Measurements from ENCODE around the gene TEDDM1. TPM values are rescaled to one million over a fixed set of nuclear protein-coding genes. Genes with fewer than 3 reads are reported as not detected.
A peak's percentile ranks its signal among the peaks of the same experiment; 100 is the strongest.

The TEDDM1 gene
- total and polyA plus RNA-seq, 5 donors: not detected

DNA sequence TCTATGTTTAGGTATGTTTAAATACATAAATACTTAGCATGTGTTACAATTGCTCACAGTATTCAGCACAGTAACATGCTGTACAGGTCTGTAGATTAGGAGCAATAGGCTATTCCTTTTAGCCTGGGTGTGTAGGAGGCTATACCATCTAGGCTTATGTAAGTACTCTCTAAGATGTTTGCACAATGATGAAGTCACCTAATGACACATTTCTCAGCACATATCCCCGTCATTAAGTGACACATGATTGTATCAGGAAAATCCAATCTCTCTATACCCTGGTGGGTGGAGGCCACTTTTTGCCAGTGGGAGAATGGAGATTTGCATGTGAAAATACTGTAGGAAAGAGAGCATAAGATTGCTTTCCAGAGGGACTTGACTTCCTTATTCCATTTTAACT, 5.5 kb upstream of the TEDDM1 start:
- Histone ChIP-seq H3K9me3 (ENCODE audit: control insufficient read depth, low read length) (peaks cover 2% of the 10 kb centered on the region), H3K27ac (ENCODE audit: low read length) (no peak overlapping the region), H3K4me3 (ENCODE audit: low read length) (no peak overlapping the region), H3K27me3 (ENCODE audit: control insufficient read depth, insufficient read depth) (peaks cover 3% of the 10 kb centered on the region), H3K4me1 (ENCODE audit: control insufficient read depth, insufficient read depth, low read length) (no peaks in the 10 kb centered on the region)
- intact Hi-C loops (cut with DNase I): no loop called here
- WGBS: 69% methylated on average over 1 of the region's 1 CpG
- DNase-seq: no peak
- no peak for ATAC-seq

GRCh38 chr1:182405578-182405977, 5.1 kb upstream of the TEDDM1 start:
- 94% methylated on average over 1 of the region's 1 CpG for WGBS
- Histone ChIP-seq H3K27me3 (ENCODE audit: control insufficient read depth, insufficient read depth) (peaks cover 3% of the 10 kb centered on the region), H3K9me3 (ENCODE audit: control insufficient read depth, low read length) (peaks cover 2% of the 10 kb centered on the region), H3K27ac (ENCODE audit: low read length) (no peak overlapping the region), H3K4me3 (ENCODE audit: low read length) (no peak overlapping the region), H3K4me1 (ENCODE audit: control insufficient read depth, insufficient read depth, low read length) (no peaks in the 10 kb centered on the region)
- ATAC-seq: no peak
- intact Hi-C loops (cut with DNase I): no loop called here
- DNase-seq: no peak

DNA sequence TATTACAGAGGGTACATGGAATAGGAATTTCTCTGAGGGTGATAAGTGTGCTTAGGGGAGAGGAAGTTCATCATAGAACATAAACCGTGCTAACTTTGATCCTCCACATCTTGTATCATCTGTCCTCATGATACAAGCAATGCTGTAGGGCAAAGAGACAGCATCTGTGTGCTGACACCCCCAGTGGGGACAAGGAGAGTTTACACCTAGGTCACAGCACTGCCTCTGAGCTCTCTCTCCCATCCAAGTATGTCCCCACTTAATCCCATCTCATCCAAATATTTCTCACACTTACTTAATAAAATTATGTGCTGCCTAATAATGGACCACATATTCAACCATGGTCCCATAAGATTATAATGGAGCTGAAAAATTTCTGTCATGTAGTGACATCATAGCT, 4.3 kb upstream of the TEDDM1 start:
- no peak overlapping the region for H3K27ac ChIP-seq (ENCODE audit: low read length)
- DNase-seq: no peak
- no peak overlapping the region for H3K4me3 ChIP-seq (ENCODE audit: low read length)
- no peaks in the 10 kb centered on the region for H3K4me1 ChIP-seq (ENCODE audit: control insufficient read depth, insufficient read depth, low read length)
- no peak for ATAC-seq
- H3K27me3 ChIP-seq (ENCODE audit: control insufficient read depth, insufficient read depth): peaks cover 3% of the 10 kb centered on the region
- intact Hi-C loops (cut with DNase I): no loop called here
- 61% methylated on average over 1 of the region's 1 CpG for WGBS
- peaks cover 2% of the 10 kb centered on the region for H3K9me3 ChIP-seq (ENCODE audit: control insufficient read depth, low read length)

- no peaks in the 10 kb centered on the region for H3K4me1 ChIP-seq (ENCODE audit: control insufficient read depth, insufficient read depth, low read length)
- H3K27ac ChIP-seq (ENCODE audit: low read length): no peak overlapping the region
- no peaks in the 10 kb centered on the region for H3K9me3 ChIP-seq (ENCODE audit: control insufficient read depth, low read length)
- no peak overlapping the region for H3K4me3 ChIP-seq (ENCODE audit: low read length)
- peak in 1 of 3 donors; percentile 50 for DNase-seq
- no peak for ATAC-seq
- intact Hi-C loops (cut with DNase I): loop anchor here (2.0 to 10.0 kb wide), 5 partner anchors 93 to 313 kb away; no protein-coding TSS in a partner anchor
- no peaks in the 10 kb centered on the region for H3K27me3 ChIP-seq (ENCODE audit: control insufficient read depth, insufficient read depth)
- WGBS: 82% methylated on average over 8 of the region's 8 CpGs
Observed at GRCh38 chr1:182397653-182398393, 2.6 kb downstream of the TEDDM1 start.

- Histone ChIP-seq H3K9me3 (ENCODE audit: control insufficient read depth, low read length) (no peaks in the 10 kb centered on the region), H3K4me1 (ENCODE audit: control insufficient read depth, insufficient read depth, low read length) (peaks cover 2% of the 10 kb centered on the region), H3K27me3 (ENCODE audit: control insufficient read depth, insufficient read depth) (no peaks in the 10 kb centered on the region), H3K4me3 (ENCODE audit: low read length) (no peak overlapping the region), H3K27ac (ENCODE audit: low read length) (no peak overlapping the region)
- WGBS: 83% methylated on average over 3 of the region's 3 CpGs
- intact Hi-C loops (cut with DNase I): loop anchor here (2.0 to 10.0 kb wide), 5 partner anchors 91 to 311 kb away; no protein-coding TSS in a partner anchor
- DNase-seq (no peak), ATAC-seq (no peak)
Observed at GRCh38 chr1:182395906-182396305, 4.6 kb downstream of the TEDDM1 start.

DNA sequence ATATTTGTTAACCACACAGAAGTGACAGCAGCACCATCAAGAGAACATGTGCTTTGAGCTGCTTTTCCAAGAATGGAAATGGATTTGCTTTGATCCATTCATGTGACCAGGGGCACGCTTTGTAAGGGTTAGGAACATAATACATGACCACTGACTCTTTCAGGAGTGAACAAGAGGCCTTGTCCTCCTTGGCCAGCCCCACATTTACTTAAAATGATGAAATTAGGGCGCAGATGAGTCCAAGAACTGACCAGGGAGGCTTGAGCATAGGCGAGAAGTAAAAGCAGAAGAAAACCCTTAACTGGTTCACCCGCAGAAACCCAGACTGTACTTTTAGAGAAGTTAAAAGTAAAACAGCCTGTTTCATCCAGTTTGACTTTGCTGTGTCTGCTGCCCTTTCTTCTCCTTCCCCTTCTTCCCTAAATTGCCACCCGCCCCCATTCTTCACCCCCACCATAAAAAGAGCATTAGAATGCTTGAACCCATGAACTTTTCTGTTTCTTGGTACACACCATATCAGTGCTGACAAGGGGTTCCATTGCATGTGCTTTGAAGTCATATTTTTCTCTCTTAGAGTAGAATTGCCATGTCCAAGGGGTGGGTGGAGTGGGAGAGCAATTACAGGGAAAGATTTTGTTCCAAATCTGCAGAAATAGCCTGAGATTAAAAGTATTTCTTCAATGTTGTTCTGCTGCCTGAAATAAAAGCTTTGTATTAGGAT, 6.3 kb downstream of the TEDDM1 start:
- Histone ChIP-seq H3K27ac (ENCODE audit: low read length) (peak overlapping the region; percentile 54), H3K4me3 (ENCODE audit: low read length) (no peak overlapping the region), H3K4me1 (ENCODE audit: control insufficient read depth, insufficient read depth, low read length) (peaks cover 2% of the 10 kb centered on the region), H3K9me3 (ENCODE audit: control insufficient read depth, low read length) (no peaks in the 10 kb centered on the region), H3K27me3 (ENCODE audit: control insufficient read depth, insufficient read depth) (no peaks in the 10 kb centered on the region)
- peak in 1 of 2 donors; percentile 2 for ATAC-seq
- WGBS: 55% methylated on average over 5 of the region's 5 CpGs
- DNase-seq: peak in 1 of 3 donors; percentile 53
- intact Hi-C loops (cut with DNase I): loop anchor here in 2 of 4 donors (5.0 to 10.0 kb wide), 3 partner anchors 89 to 252 kb away; no protein-coding TSS in a partner anchor

DNA sequence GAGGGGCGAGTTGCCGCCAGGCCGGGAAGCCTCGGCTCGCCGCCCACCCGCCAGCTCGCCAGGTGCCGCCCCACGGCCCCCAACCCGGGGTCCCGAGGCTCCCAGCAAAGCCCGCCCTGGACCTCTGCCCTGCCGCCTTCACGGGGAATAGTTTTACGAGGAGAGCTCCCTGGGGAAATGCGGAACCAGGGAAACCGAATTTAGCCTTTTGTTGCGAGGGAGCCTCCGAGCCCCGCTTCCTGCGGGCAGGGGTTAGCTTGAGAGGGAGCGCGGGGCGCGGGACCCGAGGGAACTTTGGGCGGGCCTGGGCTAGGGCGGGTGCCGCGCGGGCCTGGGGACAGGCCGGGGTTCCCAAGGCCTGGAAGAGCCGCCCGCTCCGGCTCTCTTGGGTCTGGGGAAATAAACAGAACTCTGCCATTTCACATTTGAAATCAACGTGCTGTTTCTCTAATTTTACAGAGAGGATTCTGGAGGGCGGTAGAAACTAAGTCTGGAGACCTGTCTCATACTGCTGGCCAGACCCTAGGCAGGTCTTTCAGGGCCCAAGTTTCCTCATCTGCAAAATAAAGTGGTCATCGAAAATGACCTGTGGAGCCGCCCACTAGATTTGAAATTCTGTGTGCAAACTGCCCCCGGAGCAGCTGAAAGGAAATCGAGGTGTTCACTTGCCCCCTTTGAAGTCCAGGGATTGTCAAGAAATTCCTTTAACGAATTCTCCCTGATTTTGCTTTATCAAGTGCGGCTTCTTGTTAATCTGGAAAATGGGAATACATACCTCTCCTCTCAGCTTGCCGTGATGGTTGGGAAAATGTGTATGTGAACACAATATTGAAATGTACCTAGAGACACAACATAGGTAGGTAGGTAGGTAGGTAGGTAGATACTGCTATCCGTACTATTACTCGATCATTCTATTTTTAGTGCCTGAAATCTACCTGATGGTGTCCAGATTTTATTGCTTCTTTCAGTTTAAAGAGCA, 8.1 kb downstream of the TEDDM1 start:
- Histone ChIP-seq H3K9me3 (ENCODE audit: control insufficient read depth, low read length) (no peaks in the 10 kb centered on the region), H3K4me3 (ENCODE audit: low read length) (peak overlapping the region; percentile 91), H3K27ac (ENCODE audit: low read length) (peak overlapping the region; percentile 97), H3K27me3 (ENCODE audit: control insufficient read depth, insufficient read depth) (no peaks in the 10 kb centered on the region), H3K4me1 (ENCODE audit: control insufficient read depth, insufficient read depth, low read length) (peaks cover 2% of the 10 kb centered on the region)
- intact Hi-C loops (cut with DNase I): loop anchor here in 2 of 4 donors (5.0 to 10.0 kb wide), 3 partner anchors 88 to 250 kb away; no protein-coding TSS in a partner anchor
- DNase-seq (peak in 2 of 3 donors; percentile 87 to 88), ATAC-seq (peak; percentile 42 to 44)
- WGBS: 17% methylated on average over 47 of the region's 47 CpGs

GRCh38 chr1:182391362-182392049, 9.0 kb downstream of the TEDDM1 start, which contains the start of gene GLUL:
GLUL (minus strand) TSS chr1:182391790; CDS start chr1:182388737, 3,053 bp downstream.
- intact Hi-C loops (cut with DNase I): loop anchor here in 2 of 4 donors (5.0 to 10.0 kb wide), 3 partner anchors 87 to 249 kb away; no protein-coding TSS in a partner anchor
- Histone ChIP-seq H3K4me1 (ENCODE audit: control insufficient read depth, insufficient read depth, low read length) (peaks cover 2% of the 10 kb centered on the region), H3K9me3 (ENCODE audit: control insufficient read depth, low read length) (no peaks in the 10 kb centered on the region), H3K27me3 (ENCODE audit: control insufficient read depth, insufficient read depth) (no peaks in the 10 kb centered on the region), H3K4me3 (ENCODE audit: low read length) (peak within 1 kb of the TSS; percentile 91), H3K27ac (ENCODE audit: low read length) (peak within 1 kb of the TSS; percentile 97)
- ATAC-seq (peak; percentile 95 to 96), DNase-seq (peak; percentile 93 to 98 (median 98))
- WGBS: under 1% methylated on average over 70 of the region's 70 CpGs

GRCh38 chr1:182391028-182391361, 9.5 kb downstream of the TEDDM1 start:
- peak overlapping the region; percentile 97 for H3K27ac ChIP-seq (ENCODE audit: low read length)
- H3K4me3 ChIP-seq (ENCODE audit: low read length): peak overlapping the region; percentile 91
- under 1% methylated on average over 35 of the region's 35 CpGs for WGBS
- no peak for DNase-seq
- intact Hi-C loops (cut with DNase I): loop anchor here in 2 of 4 donors (5.0 to 10.0 kb wide), 3 partner anchors 86 to 249 kb away; no protein-coding TSS in a partner anchor
- no peaks in the 10 kb centered on the region for H3K9me3 ChIP-seq (ENCODE audit: control insufficient read depth, low read length)
- ATAC-seq: peak; percentile 2 to 9
- peaks cover 2% of the 10 kb centered on the region for H3K4me1 ChIP-seq (ENCODE audit: control insufficient read depth, insufficient read depth, low read length)
- H3K27me3 ChIP-seq (ENCODE audit: control insufficient read depth, insufficient read depth): no peaks in the 10 kb centered on the region

DNA sequence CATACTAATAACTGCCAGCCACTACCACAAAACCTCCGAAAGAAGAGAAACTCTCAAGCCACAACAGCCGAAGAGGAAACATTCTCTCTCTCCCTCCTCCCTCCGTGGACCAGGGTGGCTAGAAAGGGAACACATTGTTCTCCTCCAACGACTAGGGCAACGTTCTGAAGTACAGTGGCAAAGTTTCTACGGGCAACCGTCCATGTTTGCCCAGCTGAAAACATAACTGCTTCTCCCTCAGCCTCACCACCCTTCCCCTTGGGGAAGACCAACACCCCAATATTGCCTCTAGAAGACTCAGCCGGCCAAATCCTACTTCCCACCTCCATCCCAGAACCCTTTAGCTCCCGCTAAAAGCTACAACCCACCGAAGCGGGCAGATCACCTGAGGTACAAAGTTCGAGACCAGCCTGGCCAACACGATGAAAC, 10.8 kb downstream of the TEDDM1 start:
- Histone ChIP-seq H3K27me3 (ENCODE audit: control insufficient read depth, insufficient read depth) (no peaks in the 10 kb centered on the region), H3K27ac (ENCODE audit: low read length) (peak overlapping the region; percentile 69), H3K4me1 (ENCODE audit: control insufficient read depth, insufficient read depth, low read length) (peaks cover 2% of the 10 kb centered on the region), H3K4me3 (ENCODE audit: low read length) (peak overlapping the region; percentile 91), H3K9me3 (ENCODE audit: control insufficient read depth, low read length) (no peaks in the 10 kb centered on the region)
- ATAC-seq (no peak), DNase-seq (peak in 1 of 3 donors; percentile 68)
- WGBS: 5% methylated on average over 13 of the region's 13 CpGs
- intact Hi-C loops (cut with DNase I): loop anchor here in 2 of 4 donors (5.0 to 10.0 kb wide), 3 partner anchors 85 to 247 kb away; no protein-coding TSS in a partner anchor
